GM21786 (cell line): ENCODE results near the gene TOR4A.
"Not testable (repeated sequence)": the region's sequence is repeated elsewhere in the genome, so short reads cannot be mapped to it uniquely, and the experiment has no call there.

Source experiments
- ATAC-seq: cut with Tn5 transposase; IDR thresholded peaks from one replicate; pipeline ENCODE4 v1.9.1; 2021; ENCODE audit not compliant: unreplicated experiment

Gene TOR4A

GRCh38 chr9:137237759-137238726 is 39.5 kb upstream of the TOR4A start:
- no peak for ATAC-seq

- not testable (repeated sequence) for ATAC-seq
Observed at GRCh38 chr9:137239541-137240200, 37.9 kb upstream of the TOR4A start.

DNA sequence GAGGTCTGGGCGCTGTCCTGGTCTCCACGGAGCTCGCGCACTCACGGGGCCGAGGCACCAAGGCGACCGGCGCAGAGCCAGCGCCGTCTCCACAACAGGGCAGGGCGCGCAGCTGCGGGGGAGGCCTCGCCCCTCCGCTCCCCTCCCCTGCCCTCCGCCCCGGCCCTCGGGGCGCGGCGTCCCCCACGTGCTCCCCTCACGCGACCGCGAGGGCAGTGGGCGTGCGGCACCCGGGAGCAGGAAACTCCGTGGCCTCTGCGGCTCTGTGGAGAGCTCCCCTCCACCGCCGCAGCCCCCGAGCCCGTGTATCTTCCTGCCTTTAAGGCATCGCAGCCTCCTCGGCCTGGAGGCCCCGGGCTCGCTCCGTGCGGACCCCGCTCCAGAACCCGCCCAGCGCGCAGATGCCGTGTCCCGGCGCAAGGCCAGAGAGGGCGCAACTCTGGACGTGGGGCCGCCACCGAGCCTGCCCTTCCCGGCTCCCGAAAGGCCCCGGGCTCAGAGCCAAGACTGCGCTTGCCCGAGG is 37.1 kb upstream of the TOR4A start:
- ATAC-seq, result peak; percentile 13

DNA sequence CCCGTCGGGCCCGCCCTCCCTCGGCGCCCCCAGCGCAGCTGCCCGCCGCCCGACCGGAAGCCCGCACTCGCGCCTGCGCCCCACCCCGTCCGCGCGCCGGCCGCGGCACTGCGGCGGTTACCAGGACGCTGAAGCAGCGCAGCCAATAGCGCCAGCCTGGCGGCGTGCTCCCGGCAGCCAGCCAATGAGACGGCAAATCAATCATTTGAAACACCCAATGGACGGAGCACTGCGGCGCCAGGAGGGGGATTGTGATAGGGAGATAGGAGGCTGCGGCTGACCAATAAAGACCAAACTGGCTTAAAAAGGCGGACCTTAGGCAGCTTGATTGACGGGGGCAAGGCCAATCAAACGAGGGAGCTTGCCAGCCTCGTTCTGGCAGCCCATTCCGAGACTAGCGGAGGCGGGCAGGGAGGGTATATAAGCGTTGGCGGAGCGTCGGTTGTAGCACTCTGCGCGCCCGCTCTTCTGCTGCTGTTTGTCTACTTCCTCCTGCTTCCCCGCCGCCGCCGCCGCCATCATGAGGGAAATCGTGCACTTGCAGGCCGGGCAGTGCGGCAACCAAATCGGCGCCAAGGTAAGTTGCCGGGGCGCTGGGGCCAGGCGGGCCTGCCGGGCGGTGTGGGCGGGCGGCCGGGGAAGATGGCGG is 36.6 kb upstream of the TOR4A start, which contains the start of gene TUBB4B:
Gene TUBB4B (plus strand): TSS at position 447 of the 649 bp plus-strand sequence. CDS start 74 bp downstream, at position 521.
- peak; percentile 81 for ATAC-seq

DNA sequence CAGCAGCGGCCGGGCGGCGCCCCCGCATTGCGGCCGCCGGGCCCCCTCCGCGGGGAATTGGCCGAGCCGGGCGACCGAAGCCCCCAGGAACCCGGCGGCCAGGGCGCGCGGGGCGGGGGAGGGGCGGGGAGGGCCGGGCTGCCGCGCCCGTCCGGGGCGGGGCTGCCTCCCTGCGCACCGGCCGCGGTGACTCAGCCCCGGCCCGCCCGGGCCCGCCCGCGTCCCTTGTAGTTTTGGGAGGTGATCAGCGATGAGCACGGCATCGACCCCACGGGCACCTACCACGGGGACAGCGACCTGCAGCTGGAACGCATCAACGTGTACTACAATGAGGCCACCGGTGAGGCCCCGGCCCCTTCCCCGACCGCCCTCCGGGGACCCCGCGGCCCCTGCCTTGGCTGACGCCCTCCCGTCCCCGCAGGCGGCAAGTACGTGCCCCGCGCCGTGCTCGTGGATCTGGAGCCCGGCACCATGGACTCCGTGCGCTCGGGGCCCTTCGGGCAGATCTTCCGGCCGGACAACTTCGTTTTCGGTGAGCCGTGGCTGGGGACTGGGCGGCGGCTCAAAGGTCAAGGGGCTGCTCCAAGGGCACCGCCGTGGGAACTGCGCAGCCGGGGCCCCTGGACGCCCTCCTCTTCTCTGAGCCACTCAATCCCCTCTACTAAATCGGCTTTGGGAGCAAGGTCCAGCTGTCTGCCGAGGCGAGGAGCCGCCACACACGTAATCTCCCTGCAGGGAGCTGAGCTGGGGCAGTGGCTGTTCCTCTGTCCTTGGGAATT is 35.8 kb upstream of the TOR4A start:
- peak; percentile 2 for ATAC-seq

- ATAC-seq, result no peak
Observed at GRCh38 chr9:137242269-137243203, 35.0 kb upstream of the TOR4A start.

DNA sequence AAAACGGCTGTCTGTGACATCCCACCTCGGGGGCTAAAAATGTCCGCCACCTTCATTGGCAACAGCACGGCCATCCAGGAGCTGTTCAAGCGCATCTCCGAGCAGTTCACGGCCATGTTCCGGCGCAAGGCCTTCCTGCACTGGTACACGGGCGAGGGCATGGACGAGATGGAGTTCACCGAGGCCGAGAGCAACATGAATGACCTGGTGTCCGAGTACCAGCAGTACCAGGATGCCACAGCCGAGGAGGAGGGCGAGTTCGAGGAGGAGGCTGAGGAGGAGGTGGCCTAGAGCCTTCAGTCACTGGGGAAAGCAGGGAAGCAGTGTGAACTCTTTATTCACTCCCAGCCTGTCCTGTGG is 34.3 kb upstream of the TOR4A start:
- ATAC-seq, result not testable (repeated sequence)

- ATAC-seq, result no peak
Observed at GRCh38 chr9:137243626-137244485, 33.7 kb upstream of the TOR4A start.

- ATAC-seq, result no peak
Observed at GRCh38 chr9:137244486-137245449, 32.8 kb upstream of the TOR4A start.

DNA sequence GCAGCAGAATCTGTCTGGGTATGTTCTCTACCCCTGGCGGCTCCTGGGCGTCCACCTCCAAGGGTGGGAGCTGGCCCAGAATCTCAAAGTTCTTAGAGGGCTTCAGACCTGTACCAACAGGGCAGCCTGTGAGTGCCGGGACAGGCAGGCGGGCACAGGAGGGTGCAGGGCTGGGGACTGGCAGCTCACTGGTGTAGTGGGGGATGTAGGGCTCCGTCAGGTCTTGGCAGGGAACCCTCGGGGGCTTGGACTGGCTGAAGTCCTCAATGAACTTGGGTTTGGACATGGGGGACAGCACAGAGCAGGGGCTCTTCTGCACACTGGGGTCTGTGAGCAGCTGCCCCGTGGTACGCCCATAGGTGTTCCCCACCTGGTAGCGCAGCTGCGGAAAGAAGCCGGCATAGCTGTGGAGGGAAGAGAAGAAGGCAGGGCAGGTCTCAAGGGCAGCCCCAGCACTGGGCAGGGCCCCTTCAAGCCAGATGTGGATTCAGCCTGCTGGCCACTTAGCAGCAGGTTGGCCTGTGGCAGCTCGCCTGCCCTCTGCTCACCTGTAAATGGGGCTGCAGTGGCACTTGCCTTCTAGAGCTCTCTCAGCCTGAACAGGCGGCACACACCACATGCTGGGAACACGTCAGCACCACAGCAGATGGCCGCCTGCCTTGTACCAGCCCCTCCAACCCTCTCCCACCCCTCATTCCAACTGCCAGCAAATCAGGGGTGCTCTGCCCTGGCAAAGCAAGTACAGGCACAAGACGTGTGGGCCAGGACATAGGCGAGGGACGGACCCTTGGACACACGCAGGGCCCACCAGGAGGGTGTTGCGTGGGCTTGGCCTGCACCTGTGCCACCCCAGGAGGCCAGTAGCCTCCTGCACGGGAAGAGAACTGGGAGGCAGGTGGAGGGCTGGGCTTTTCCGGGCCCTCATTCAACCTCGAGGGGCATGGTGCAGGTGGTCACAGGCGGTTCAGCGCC is 31.8 kb upstream of the TOR4A start:
- no peak for ATAC-seq

- ATAC-seq, result no peak
Observed at GRCh38 chr9:137247135-137247915, 30.2 kb upstream of the TOR4A start.

GRCh38 chr9:137247916-137248175 is 29.7 kb upstream of the TOR4A start:
- ATAC-seq, result no peak

GRCh38 chr9:137250329-137251193 is 27.0 kb upstream of the TOR4A start:
- no peak for ATAC-seq

DNA sequence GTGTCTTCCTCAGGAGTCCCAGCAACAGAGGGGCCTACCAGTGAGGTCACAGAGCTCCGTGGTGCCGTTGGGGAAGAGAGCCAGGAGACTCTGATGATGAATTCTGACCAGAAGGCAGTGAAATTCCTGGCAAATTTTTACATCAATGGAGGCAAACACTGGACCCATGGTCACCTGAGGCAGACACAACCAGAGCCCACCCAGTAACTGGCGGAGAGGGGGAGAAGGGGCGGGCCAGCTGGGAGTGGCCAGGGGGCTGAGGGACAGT is 26.4 kb upstream of the TOR4A start, which contains the start of gene STPG3:
Gene STPG3 (plus strand): TSS at position 93 of the 268 bp plus-strand sequence. CDS start 1 bp downstream, at position 94.
- no peak for ATAC-seq
